MM.1S (cell line): ENCODE data around the gene GOLGA2.
A peak's percentile ranks its signal among the peaks of the same experiment; 100 is the strongest.
"Not testable (repeated sequence)": the region's sequence is repeated elsewhere in the genome, so short reads cannot be mapped to it uniquely, and the experiment has no call there.

ENCODE experiments used
- DNase-seq: peaks from one replicate; pipeline ENCODE4 v3.0.0-alpha.2; 2015
- H2AFZ ChIP-seq: fragments of 300-600 bp; sonication (generic); 2 replicates; pipeline ENCODE4 v1.6.0; 2016; ENCODE audit warnings: antibody characterized with exemption, low read length
- H3F3A ChIP-seq: fragments of 300-600 bp; sonication (generic); 2 replicates; pipeline ENCODE4 v1.6.1; 2016; ENCODE audit warnings: mild to moderate bottlenecking, antibody characterized with exemption, low read length, moderate library complexity, mixed read lengths; ENCODE audit not compliant: insufficient read depth
- H3K27ac ChIP-seq: fragments of 300-600 bp; sonication (generic); 2 replicates; pipeline ENCODE4 v1.5.1; 2016; ENCODE audit warnings: mild to moderate bottlenecking, low read length
- H3K27me3 ChIP-seq: fragments of 300-600 bp; sonication (generic); replicated peaks from 2 replicates; pipeline ENCODE4 v1.6.0; 2016; ENCODE audit warnings: low read length; ENCODE audit not compliant: insufficient read depth
- H3K36me3 ChIP-seq: fragments of 300-600 bp; sonication (generic); replicated peaks from 2 replicates; pipeline ENCODE4 v1.6.1; 2016; ENCODE audit warnings: mild to moderate bottlenecking, low read length, mixed read lengths; ENCODE audit not compliant: insufficient read depth
- H3K4me1 ChIP-seq: fragments of 300-600 bp; sonication (generic); 2 replicates; pipeline ENCODE4 v1.6.1; 2016; ENCODE audit warnings: low read length, mixed read lengths
- H3K4me2 ChIP-seq: fragments of 300-600 bp; sonication (generic); 2 replicates; pipeline ENCODE4 v1.6.0; 2016; ENCODE audit warnings: low read depth, low read length
- H3K4me3 ChIP-seq: fragments of 300-600 bp; sonication (generic); 2 replicates; pipeline ENCODE4 v1.5.1; 2016; ENCODE audit warnings: low read length, mixed read lengths
- H3K79me2 ChIP-seq: fragments of 300-600 bp; sonication (generic); 2 replicates; pipeline ENCODE4 v1.6.1; 2016; ENCODE audit warnings: mixed run types, low read length, mixed read lengths
- H3K9ac ChIP-seq: fragments of 300-600 bp; sonication (generic); 2 replicates; pipeline ENCODE4 v1.6.1; 2016; ENCODE audit warnings: low read length, mixed read lengths
- H3K9me2 ChIP-seq: fragments of 300-600 bp; sonication (generic); replicated peaks from 2 replicates; pipeline ENCODE4 v1.6.1; 2016; ENCODE audit warnings: mild to moderate bottlenecking, low read length, mixed read lengths; ENCODE audit not compliant: insufficient read depth
- H3K9me3 ChIP-seq: fragments of 300-600 bp; sonication (generic); replicated peaks from 2 replicates; pipeline ENCODE4 v1.6.1; 2016; ENCODE audit warnings: mild to moderate bottlenecking, low read length, mixed read lengths; ENCODE audit not compliant: insufficient read depth
- H4K20me1 ChIP-seq: fragments of 300-600 bp; sonication (generic); 2 replicates; pipeline ENCODE4 v1.6.1; 2016; ENCODE audit warnings: mild to moderate bottlenecking, low read length, moderate library complexity, mixed read lengths; ENCODE audit not compliant: insufficient read depth
- EZH2 ChIP-seq: fragments of 300-600 bp; sonication (generic); optimal IDR thresholded peaks from 2 replicates; pipeline ENCODE3; 2017; ENCODE audit warnings: low read depth, mild to moderate bottlenecking, antibody characterized with exemption, low read length, mixed read lengths
- EZH2phosphoT487 ChIP-seq: fragments of 300-600 bp; sonication (generic); IDR thresholded peaks from 2 replicates; pipeline ENCODE4 v1.6.1; 2018; ENCODE audit warnings: antibody characterized with exemption, low read length
- TF ChIP-seq, protein P1 (sequence below): fragments of 300-600 bp; sonication (generic); IDR thresholded peaks from 2 replicates; pipeline ENCODE4 v1.5.1; 2016; ENCODE audit warnings: antibody characterized with exemption, low read length, mixed read lengths

GOLGA2 gene

DNA sequence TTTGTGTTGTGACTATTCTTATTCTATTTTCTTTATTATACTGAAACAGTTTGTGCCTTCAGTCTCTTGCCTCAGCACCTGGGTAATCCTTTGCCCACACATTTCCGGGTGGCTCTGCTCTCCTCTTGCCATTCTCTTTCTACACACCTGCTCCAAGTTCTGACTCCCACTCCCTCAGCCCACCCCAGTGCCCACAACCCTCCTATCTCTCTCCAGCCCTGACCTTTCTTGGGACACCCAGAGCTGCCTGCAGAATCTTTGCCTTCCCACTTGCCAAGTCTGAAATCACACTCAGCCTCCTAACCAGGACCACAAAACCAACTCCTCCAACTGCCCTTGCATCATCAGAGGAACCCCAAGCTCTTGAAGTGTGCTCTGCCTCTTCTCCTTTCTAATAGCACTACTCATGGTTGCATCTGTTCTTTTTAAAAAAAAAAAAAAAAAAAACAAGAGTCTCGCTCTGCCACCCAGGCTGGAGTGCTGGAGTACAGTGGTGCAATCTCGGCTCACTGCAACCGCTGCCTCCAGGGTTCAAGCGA lies 4.3 kb upstream of the GOLGA2 start:
- Histone ChIP-seq H3K4me1 (peaks cover 5% of the 10 kb centered on the region; the same call in 1 of the 2 replicates), H3K27me3 (no peaks in the 10 kb centered on the region), H3K9me3 (no peaks in the 10 kb centered on the region), H3K4me2 (no peak overlapping the region), H3F3A (no peaks in the 10 kb centered on the region), H3K4me3 (no peak overlapping the region), H3K9me2 (no peaks in the 10 kb centered on the region), H4K20me1 (no peaks in the 10 kb centered on the region), H3K9ac (no peak overlapping the region), H2AFZ (no peak overlapping the region), H3K79me2 (peaks cover 11% of the 10 kb centered on the region), H3K36me3 (no peaks in the 10 kb centered on the region), H3K27ac (no peak overlapping the region)
- no peak for DNase-seq
- TF ChIP-seq, protein P1, sequence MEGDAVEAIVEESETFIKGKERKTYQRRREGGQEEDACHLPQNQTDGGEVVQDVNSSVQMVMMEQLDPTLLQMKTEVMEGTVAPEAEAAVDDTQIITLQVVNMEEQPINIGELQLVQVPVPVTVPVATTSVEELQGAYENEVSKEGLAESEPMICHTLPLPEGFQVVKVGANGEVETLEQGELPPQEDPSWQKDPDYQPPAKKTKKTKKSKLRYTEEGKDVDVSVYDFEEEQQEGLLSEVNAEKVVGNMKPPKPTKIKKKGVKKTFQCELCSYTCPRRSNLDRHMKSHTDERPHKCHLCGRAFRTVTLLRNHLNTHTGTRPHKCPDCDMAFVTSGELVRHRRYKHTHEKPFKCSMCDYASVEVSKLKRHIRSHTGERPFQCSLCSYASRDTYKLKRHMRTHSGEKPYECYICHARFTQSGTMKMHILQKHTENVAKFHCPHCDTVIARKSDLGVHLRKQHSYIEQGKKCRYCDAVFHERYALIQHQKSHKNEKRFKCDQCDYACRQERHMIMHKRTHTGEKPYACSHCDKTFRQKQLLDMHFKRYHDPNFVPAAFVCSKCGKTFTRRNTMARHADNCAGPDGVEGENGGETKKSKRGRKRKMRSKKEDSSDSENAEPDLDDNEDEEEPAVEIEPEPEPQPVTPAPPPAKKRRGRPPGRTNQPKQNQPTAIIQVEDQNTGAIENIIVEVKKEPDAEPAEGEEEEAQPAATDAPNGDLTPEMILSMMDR = no peak
- no peak for TF ChIP-seq EZH2phosphoT487

DNA sequence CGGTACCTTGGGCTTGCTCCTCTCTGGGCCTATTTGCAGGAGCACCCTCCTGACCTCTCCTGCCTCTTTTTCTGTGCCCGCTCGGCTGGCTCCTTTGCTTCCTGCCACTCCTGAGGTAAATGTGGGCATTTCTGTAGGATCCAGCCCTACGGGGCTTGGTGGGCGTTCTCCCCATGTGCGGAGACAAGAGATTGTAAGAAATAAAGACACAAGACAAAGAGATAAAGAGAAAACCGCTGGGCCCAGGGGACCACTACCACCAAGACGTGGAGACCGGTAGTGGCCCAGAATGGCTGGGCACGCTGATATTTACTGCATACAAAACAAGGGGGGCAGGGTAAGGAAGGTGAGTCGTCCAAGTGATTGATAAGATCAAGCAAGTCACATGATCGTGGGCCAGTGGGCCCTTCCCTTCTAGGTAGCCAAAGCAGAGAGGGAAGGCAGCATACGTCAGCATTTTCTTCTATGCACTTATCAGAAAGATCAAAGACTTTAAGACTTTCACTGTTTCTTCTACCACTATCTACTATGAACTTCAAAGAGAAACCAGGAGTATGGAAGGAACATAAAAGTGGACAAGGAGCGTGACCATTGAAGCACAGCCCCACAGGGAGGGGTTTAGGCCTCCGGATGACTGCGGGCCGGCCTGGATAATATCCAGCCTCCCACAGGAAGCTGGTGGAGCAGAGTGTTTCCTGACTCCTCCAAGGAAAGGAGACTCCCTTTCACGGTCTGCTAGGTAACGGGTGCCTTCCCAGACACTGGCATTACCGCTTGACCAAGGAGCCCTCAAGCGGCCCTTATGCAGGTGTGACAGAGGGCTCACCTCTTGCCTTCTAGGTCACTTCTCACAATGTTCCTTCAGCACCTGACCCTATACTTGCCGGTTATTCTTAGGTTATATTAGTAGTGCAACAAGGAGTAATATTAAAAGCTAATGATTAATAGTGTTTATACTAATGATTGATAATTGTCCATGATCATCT lies 3.6 kb upstream of the GOLGA2 start:
- H3K79me2 ChIP-seq = peaks cover 18% of the 10 kb centered on the region
- H3K36me3 ChIP-seq, H3K4me1 ChIP-seq, H4K20me1 ChIP-seq, H3F3A ChIP-seq, H3K9ac ChIP-seq, H3K9me2 ChIP-seq, H3K4me2 ChIP-seq, H2AFZ ChIP-seq, H3K9me3 ChIP-seq, H3K4me3 ChIP-seq, H3K27me3 ChIP-seq, DNase-seq, H3K27ac ChIP-seq: not testable (repeated sequence)

DNA sequence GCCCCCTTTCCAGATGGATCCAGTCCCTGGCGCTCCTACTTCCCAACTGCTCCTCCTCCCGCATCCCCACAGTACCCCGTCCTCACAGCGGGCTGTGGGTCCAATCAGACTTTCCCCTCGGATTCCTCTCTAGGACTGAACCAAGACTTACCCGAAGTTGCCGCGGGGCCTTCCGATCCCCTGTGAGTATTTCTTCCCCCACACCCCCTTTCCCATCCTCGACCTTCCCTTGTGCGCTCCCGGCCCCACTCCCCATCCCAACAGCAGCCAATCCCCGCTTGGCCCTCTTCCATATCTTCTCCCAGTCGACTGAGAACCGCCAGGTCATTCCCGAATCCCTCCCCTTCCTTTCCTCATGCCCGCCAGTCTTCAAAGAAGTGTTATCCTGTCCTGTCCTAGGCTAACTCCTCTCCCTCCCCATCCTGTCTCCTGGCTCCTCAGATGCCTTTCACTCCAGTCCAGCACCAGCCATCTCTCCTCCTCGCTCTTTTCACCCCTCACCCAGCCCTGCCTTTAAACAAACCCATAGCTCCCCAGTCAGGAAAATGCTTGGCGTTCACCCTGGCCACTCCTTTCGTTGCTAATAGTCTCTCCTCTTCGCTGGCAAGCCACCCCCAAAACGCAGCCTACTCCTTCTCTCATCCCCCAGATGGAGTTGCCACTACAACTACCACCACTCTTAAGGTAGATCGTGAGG lies 915 bp upstream of the GOLGA2 start:
- Histone ChIP-seq H2AFZ (peak overlapping the region; percentile 83), H3K79me2 (peaks cover 25% of the 10 kb centered on the region)
- no peak for DNase-seq

More for the DNA sequence above, 915 bp upstream of the GOLGA2 start:
- no peaks in the 10 kb centered on the region for H4K20me1 ChIP-seq
- H3K4me1 ChIP-seq = peaks cover 5% of the 10 kb centered on the region; the same call in 1 of the 2 replicates
- H3F3A ChIP-seq = no peaks in the 10 kb centered on the region; the same call in 1 of the 2 replicates
- no peaks in the 10 kb centered on the region for H3K36me3 ChIP-seq
- H3K4me3 ChIP-seq = peak overlapping the region; percentile 76
- H3K9me3 ChIP-seq = no peaks in the 10 kb centered on the region
- peak overlapping the region; percentile 91 for H3K4me2 ChIP-seq
- no peak overlapping the region for H3K27ac ChIP-seq
- no peaks in the 10 kb centered on the region for H3K27me3 ChIP-seq
- H3K9ac ChIP-seq = peak overlapping the region; percentile 77
- TF ChIP-seq EZH2phosphoT487 (no peak), EZH2 (no peak)
- TF ChIP-seq, protein P1 = no peak
- H3K9me2 ChIP-seq = no peaks in the 10 kb centered on the region
